GM12864 (cell line): ENCODE measurements around the gene ZNF445.

ENCODE experiments used
- DNase-seq: peaks from one replicate; pipeline ENCODE4 v3.0.0-alpha.2; 2011; ENCODE audit warnings: low read depth
- H3K4me3 ChIP-seq: 2 replicates; pipeline ENCODE4 v1.5.1; 2011; ENCODE audit warnings: mild to moderate bottlenecking, low read depth, low read length, control low read depth
- CTCF ChIP-seq: IDR thresholded peaks from 2 replicates; pipeline ENCODE4 v1.5.1; 2011; ENCODE audit warnings: low read depth, mild to moderate bottlenecking, moderate library complexity, low read length, control low read depth, inconsistent platforms; ENCODE audit errors: missing control alignments

The ZNF445 gene

DNA sequence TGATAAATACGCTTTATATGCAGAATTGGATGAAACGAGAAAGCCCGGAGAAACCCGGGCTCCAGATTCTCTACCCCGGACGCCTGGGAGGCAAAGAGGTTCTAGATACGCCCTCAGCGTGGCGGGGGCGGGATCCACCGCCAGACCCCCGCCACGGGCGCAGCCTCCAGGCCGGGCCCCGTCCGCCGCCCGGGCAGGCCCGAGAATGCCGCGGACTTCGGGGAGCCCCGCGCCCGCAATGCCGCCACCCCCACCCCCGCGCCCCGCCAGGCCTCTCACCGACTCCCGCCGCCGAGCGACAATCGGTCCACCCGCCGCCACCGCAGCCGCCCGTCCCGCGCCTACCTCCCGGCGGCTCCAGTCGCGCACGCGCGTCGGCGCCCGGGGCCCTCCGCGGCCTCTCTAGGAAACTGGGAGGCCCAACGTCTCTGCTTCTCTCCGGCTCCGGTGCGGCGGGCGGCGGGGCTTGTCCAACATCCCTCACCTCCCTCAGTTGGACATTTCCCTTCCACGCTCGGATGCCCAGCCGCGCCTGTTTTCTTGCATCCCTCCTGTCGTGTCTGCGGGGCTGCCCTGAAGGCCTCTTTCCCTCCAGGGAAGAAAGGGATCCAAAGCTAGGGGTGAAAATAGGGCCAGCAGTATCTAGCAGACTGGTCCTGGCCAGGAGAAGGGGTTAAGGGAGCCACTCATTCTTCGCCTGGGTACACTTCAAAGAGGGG lies at the start of gene ZNF445:
Gene ZNF445 (minus strand): TSS at position 359 of the 719 bp plus-strand sequence. CDS start 22,121 bp downstream, outside the sequence.
- TF ChIP-seq CTCF: no peak
- peak; percentile 24 for DNase-seq
- peak within 1 kb of the TSS; percentile 59 for H3K4me3 ChIP-seq

GRCh38 chr3:44525060-44525459 lies 47.6 kb upstream of the ZNF445 start:
- no peak for DNase-seq
- TF ChIP-seq CTCF: no peak
- H3K4me3 ChIP-seq: no peak overlapping the region

DNA sequence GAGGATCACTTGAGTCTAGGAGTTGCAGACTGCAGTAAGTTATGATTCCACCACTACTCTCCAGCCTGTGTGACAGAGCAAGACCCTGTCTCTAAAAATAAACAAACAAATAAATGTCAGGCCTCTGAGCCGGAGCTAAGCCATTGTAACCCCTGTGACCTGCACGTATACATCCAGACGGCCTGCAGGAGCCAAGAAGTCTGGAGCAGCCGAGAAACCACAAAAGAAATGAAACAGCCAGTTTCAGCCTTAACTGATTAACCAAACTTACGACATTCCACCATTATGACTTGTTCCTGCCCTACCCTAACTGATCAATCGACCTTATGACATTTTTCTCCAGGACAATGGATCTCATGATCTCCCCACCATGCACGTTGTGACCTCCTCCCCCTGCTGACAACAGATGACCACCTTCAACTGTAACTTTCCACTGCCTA lies 45.0 kb upstream of the ZNF445 start:
- no peak overlapping the region for H3K4me3 ChIP-seq
- DNase-seq: no peak
- TF ChIP-seq CTCF: no peak

- H3K4me3 ChIP-seq: no peak overlapping the region
- TF ChIP-seq CTCF: no peak
- DNase-seq: no peak
These were observed 44.3 kb upstream of the ZNF445 start for GRCh38 chr3:44521721-44522120.

GRCh38 chr3:44518782-44519156 lies 41.3 kb upstream of the ZNF445 start:
- TF ChIP-seq CTCF: no peak
- no peak overlapping the region for H3K4me3 ChIP-seq
- no peak for DNase-seq

GRCh38 chr3:44516230-44516629 lies 38.8 kb upstream of the ZNF445 start:
- H3K4me3 ChIP-seq: no peak overlapping the region
- no peak for TF ChIP-seq CTCF
- no peak for DNase-seq

- DNase-seq: no peak
- no peak for TF ChIP-seq CTCF
- H3K4me3 ChIP-seq: no peak overlapping the region
These were observed 36.0 kb upstream of the ZNF445 start for GRCh38 chr3:44513513-44513912.
